Middle frontal gyrus (tissue), 1 donor: ENCODE data around the gene ABCA3.

ENCODE experiments used
- DNase-seq: peaks from one replicate; pipeline ENCODE4 v3.0.0-alpha.2; 2015; ENCODE audit warnings: low spot score; ENCODE audit errors: extremely low spot score

Gene ABCA3

GRCh38 chr16:2317231-2318020 lies 23.1 kb downstream of the ABCA3 start:
- DNase-seq = no peak

- no peak for DNase-seq
These were observed 32.2 kb downstream of the ABCA3 start for GRCh38 chr16:2308089-2308962.

GRCh38 chr16:2299915-2300192 lies 40.7 kb downstream of the ABCA3 start:
- DNase-seq = no peak

- DNase-seq = no peak
These were observed 41.2 kb downstream of the ABCA3 start for GRCh38 chr16:2299121-2299914.

- DNase-seq = no peak
These were observed 41.9 kb downstream of the ABCA3 start for GRCh38 chr16:2298621-2299020.

- no peak for DNase-seq
These were observed 43.0 kb downstream of the ABCA3 start for GRCh38 chr16:2297506-2297860.

- DNase-seq = no peak
These were observed 43.6 kb downstream of the ABCA3 start for GRCh38 chr16:2296661-2297505.

GRCh38 chr16:2295056-2295798 lies 45.3 kb downstream of the ABCA3 start:
- no peak for DNase-seq

GRCh38 chr16:2292221-2292620 lies 48.3 kb downstream of the ABCA3 start:
- DNase-seq = no peak

GRCh38 chr16:2289282-2289681 lies 51.2 kb downstream of the ABCA3 start:
- DNase-seq = no peak

- no peak for DNase-seq
These were observed 51.8 kb downstream of the ABCA3 start for GRCh38 chr16:2288726-2289125.

GRCh38 chr16:2287916-2288547 lies 52.5 kb downstream of the ABCA3 start:
- no peak for DNase-seq

- DNase-seq = no peak
These were observed 54.0 kb downstream of the ABCA3 start for GRCh38 chr16:2286550-2286949.

GRCh38 chr16:2285731-2286191 lies 54.8 kb downstream of the ABCA3 start:
- DNase-seq = no peak

GRCh38 chr16:2284797-2285576 lies 55.5 kb downstream of the ABCA3 start:
- DNase-seq = no peak

GRCh38 chr16:2284001-2284770 lies 56.3 kb downstream of the ABCA3 start:
- DNase-seq = no peak

- no peak for DNase-seq
These were observed 57.5 kb downstream of the ABCA3 start for GRCh38 chr16:2282866-2283555.

GRCh38 chr16:2282262-2282661 lies 58.3 kb downstream of the ABCA3 start:
- DNase-seq = no peak
